Endothelial cell of umbilical vein (primary cell): ENCODE results near the gene TSPAN8.
"Not testable (repeated sequence)": the region's sequence is repeated elsewhere in the genome, so short reads cannot be mapped to it uniquely, and the experiment has no call there.

ENCODE experiments used
- CTCF ChIP-seq, 2 donors: IDR thresholded peaks; 1 replicate in 1 of 2; 2 replicates in 1 of 2; pipeline ENCODE4 v1.5.1; 2011; ENCODE audit warnings: low read length in 2 of 2, mild to moderate bottlenecking in 2 of 2, moderate library complexity in 2 of 2, control low read depth in 1 of 2, inconsistent platforms in 1 of 2, low read depth in 1 of 2; ENCODE audit not compliant: insufficient read depth in 1 of 2; ENCODE audit errors: extremely low read depth in 1 of 2
- JUN ChIP-seq: IDR thresholded peaks from 2 replicates; pipeline ENCODE4 v1.6.1; 2011; ENCODE audit warnings: borderline replicate concordance, low read depth; ENCODE audit not compliant: insufficient read length, insufficient read depth
- MAX ChIP-seq: IDR thresholded peaks from 2 replicates; pipeline ENCODE4 v1.6.1; 2011; ENCODE audit not compliant: insufficient read depth, insufficient read length
- POLR2A ChIP-seq: IDR thresholded peaks from 2 replicates; pipeline ENCODE4 v1.6.1; 2012; ENCODE audit warnings: low read depth, mild to moderate bottlenecking, control low read depth, low read length
- POLR2AphosphoS5 ChIP-seq: IDR thresholded peaks from 2 replicates; pipeline ENCODE4 v1.6.1; 2012; ENCODE audit warnings: low read depth, mild to moderate bottlenecking, control low read depth, low read length, moderate library complexity; ENCODE audit not compliant: insufficient read depth

GRCh38 chr12:71150041-71150440, 7.8 kb downstream of the TSPAN8 start:
- TF ChIP-seq POLR2A; CTCF (IDR thresholded peaks at IDR 0.05; ENCODE audit: extremely low read depth in 1 of 2, insufficient read depth in 1 of 2, low read depth in 1 of 2, low read length in 2 of 2); MAX; POLR2AphosphoS5; JUN: not testable (repeated sequence)
